ENCODE measurements around the gene PNPLA6.
"Not testable (repeated sequence)": the region's sequence is repeated elsewhere in the genome, so short reads cannot be mapped to it uniquely, and the experiment has no call there.

The PNPLA6 gene

GRCh38 chr19:7556696-7557315, 21.3 kb downstream of the PNPLA6 start:
- DNase-seq, result no peak

- no peak for DNase-seq
These were observed 23.1 kb downstream of the PNPLA6 start for GRCh38 chr19:7558667-7559066.

GRCh38 chr19:7559102-7559501, 23.6 kb downstream of the PNPLA6 start:
- no peak for DNase-seq

DNA sequence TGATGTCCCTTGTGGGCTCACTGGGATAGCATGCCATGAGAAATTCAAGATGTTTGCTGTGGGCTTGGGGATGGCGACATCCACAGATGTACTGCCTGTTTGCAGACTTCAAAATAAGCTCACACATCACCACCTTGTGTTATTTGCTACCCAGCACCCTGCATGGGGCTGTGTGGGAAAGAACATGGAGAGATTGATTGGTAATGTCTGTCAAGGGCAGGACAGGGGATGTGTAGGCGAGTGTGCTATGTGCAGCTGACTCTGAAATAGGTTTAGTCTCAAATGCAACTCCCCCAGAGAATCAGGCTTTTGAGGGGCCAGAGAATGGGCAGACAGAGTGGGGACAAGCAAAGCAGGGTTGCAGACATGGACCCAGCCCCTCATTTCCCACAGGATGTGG, 24.7 kb downstream of the PNPLA6 start:
- DNase-seq, result no peak

DNA sequence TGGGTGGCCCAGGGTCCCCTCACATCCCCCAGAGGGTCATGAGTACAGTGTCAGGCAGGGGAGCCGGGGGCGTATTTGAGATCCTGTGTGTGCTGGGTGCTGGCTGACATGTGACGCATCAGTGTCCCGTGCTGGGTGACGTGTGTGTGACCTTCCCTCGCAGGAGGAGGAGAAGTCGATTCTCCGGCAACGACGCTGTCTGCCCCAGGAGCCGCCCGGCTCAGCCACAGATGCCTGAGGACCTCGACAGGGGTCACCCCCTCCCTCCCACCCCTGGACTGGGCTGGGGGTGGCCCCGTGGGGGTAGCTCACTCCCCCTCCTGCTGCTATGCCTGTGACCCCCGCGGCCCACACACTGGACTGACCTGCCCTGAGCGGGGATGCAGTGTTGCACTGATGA, 25.8 kb downstream of the PNPLA6 start:
- no peak for DNase-seq

DNA sequence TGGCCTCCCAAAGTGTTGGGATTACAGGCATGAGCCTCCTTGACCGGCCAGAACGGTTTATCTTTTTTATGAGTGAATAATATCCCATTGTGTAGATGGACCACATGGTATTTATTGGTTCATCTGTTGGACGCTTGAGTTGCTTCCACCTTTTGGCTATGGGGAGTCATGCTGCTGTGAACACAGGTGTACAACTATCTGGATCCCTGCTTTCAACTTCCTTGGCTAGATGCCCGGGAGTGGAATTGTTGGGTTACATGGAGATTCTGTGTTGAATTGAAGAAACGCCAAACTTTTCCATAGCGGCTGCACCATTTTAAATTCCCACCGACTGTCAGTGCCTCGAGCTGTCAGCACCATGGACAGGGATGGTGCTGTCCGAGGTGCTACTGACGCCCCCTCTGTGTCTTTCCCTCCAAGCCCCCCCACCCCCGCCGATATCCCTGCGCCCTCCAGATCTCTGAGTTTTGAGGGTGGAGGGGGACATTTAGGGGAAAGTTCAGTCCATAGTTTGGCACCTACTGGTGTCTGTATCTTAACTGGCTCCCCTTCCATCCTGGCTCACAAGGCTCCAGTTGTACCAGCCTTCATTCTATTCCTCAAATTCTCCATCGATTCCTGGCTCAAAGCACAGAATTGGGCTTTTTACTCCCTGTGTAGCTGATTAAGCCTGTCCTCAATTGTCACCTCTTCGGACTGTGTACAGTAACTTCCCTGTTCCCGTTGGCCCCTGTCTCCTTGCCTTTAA, 27.3 kb downstream of the PNPLA6 start:
- no peak for DNase-seq

DNA sequence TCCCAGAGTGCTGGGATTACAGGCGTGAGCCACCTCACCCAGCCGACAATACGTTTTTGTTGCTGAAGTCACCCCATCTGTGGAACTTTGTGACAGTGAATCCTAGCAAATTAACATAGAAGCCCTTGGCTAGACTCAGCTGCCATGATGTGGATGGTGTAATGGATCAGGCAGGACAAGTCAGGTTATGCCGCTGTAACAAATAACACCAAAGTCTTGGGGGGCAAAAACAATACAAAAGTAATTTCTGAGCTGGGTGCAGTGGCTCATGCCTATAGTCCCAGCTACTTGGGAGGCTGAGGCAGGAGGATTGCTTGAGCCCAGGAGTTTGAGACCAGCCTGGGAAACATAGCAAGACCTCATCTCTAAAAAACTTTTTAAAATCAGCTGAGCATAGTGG, 29.3 kb downstream of the PNPLA6 start:
- DNase-seq, result no peak

- DNase-seq, result no peak
These were observed 29.8 kb downstream of the PNPLA6 start for GRCh38 chr19:7565332-7565731.

DNA sequence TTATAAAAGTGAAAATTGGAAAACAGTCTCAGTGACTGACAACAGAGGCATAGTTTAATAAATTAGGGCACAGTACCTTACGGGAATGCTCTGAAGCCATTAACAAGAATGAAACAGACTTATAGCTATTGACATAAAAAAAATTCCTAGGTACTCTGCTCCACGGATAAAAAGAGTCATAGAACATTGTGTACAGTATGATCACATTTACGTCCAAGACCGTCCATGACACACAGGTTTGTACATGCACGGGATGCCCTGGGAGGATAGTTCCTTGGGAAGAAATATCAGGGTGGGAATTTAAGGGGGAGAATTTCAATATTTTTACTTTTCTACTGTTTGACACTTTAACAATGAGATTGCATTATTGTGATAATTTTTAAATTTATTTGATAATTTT, 35.2 kb downstream of the PNPLA6 start:
- DNase-seq, result no peak

DNA sequence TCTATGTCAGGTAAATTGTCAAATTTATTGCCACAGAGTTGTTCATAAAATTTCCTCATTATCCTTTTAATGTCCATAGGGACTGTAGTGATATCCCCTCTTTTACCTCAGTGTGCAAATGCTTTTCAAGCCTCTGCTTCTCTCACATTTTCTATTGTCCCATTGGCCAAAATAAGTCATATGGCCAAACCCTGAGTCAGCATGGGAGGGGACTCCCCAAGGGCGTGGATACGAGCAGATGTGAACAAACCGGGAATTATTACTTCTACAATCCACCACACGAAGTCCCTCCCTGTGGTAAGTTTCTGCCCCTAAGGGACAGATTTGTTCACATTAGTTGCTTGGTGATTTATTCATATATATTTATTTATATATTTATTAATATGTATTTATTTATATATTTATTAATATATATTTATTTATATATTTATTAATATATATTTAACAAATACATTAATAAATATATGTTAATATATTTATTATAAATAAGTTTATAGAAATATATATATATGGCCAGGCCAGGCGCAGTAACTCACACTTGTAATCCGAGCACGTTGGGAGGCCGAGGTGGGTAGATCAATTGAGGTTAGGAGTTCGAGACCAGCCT, 40.0 kb downstream of the PNPLA6 start:
- no peak for DNase-seq

DNA sequence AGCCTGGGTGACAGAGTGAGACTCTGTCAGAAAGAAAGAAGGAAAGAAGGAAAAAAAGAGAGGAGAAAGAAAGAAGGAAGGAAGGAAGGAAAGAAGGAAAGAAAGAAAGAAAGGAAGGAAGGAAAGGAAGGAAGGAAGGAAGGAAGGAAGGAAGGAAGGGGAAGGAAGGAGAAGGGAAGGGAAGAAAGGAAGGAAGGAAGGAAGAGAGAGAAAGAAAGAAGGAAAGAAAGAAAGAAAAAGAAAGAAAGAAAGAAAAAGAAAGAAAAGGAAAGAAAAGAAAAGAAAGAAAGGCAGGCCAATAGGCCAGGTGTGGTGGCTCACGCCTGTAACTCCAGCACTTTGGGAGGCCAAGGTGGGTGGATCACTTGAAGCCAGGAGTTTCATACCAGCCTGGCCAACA, 41.9 kb downstream of the PNPLA6 start:
- not testable (repeated sequence) for DNase-seq

- DNase-seq, result no peak
These were observed 42.6 kb downstream of the PNPLA6 start for GRCh38 chr19:7578127-7578526.

DNA sequence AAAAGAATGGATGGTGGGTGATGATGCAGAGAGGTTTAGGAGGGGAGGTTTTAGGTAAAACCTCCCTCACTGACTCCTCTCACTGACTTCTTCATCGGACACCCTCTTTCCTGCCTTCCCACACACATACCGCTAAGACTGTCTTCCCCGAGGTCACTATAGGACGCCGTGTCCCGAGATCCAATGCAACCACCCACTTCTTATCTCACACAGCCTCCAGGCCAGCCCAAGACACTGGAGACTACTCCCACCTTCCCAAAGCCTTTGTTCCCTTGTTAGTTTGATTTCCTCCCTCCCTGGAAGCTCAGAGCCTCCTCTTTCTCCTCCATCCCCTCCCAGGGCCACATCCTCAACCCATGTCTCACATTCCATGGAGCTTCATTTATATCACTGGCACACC, 43.7 kb downstream of the PNPLA6 start:
- no peak for DNase-seq

GRCh38 chr19:7582446-7582845, 46.9 kb downstream of the PNPLA6 start:
- DNase-seq, result no peak

DNA sequence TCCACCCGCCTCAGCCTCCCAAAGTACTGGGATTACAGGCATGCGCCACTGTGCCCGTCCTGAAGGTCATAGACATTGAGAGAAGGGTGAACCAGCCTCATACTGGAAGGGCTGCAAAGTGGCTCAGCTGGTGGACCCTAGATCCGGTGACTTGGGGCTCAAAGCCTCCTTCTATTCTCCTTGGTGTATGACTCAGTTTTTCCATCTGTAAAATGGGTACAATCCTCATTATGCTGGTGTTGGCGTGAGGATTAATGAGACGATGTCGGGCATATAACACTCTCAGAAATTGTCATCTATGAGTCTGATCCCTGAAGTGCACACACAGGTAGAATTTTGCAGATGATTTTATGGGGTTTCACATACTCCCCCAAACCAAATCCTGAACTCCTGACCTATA, 54.3 kb downstream of the PNPLA6 start:
- DNase-seq, result no peak

GRCh38 chr19:7590256-7590655, 54.7 kb downstream of the PNPLA6 start:
- DNase-seq, result no peak

- DNase-seq, result no peak
These were observed 60.1 kb downstream of the PNPLA6 start, which contains the start of gene CAMSAP3 for GRCh38 chr19:7595466-7596133. TSS of gene CAMSAP3 (plus strand) at chr19:7595863. CDS start at chr19:7596003, 140 bp downstream.

DNA sequence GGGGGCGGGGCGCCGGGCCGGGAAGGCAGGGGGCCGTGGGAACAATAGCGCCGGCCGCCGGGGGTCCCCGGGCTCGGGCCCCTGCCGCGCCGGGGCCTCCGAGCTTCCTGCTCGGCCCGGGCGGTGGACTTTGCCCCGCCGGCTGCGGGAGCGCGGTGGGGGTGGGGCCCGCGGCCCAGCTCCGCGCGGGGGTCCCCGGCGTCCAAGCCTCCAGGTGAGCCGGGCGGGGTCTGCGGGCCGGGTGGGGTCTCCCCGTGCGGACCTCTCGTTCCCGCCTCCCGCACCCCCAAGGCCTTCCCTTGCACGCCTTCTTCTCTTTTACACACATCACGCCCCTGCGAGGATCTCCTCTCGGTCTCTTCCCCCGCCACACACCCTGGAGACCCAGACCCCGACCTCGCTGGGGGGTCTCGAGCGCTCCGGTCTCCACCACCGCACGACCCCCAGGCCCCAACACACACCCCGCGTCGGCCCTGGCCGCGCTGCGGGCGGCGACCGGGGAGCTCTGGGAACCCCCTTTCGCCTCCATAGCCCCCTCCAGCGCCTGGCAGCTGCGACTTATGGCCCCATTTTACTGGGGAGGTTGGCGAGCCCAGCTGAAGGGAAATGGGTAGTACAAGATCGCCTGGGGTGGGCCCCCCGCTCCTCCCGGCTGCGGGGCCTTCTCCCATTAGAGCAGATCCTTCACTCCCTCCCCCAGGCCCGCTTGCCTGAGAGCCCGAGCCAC, 60.9 kb downstream of the PNPLA6 start:
- no peak for DNase-seq

DNA sequence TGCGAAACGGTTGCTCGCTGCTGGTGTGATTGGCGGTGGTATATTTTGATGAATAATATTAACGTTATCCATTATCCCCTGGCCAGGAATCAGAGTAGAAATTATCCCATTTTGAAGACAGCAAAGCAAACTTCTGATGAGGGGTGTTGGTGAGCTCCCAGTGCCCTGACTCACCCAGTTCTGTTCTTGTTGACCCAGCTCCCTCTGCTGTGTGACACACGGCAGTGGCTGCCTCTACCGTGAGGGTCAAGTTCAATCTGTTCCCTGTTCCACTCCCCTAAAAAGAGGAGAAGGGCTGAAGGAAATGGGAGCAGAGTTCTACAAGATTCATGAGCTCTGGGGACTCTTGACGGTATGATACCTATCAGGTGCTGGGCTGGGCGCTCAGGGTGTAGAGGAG, 62.2 kb downstream of the PNPLA6 start:
- no peak for DNase-seq

GRCh38 chr19:7598180-7598579, 62.7 kb downstream of the PNPLA6 start:
- DNase-seq, result no peak

- no peak for DNase-seq
These were observed 65.2 kb downstream of the PNPLA6 start for GRCh38 chr19:7600721-7601120.

DNA sequence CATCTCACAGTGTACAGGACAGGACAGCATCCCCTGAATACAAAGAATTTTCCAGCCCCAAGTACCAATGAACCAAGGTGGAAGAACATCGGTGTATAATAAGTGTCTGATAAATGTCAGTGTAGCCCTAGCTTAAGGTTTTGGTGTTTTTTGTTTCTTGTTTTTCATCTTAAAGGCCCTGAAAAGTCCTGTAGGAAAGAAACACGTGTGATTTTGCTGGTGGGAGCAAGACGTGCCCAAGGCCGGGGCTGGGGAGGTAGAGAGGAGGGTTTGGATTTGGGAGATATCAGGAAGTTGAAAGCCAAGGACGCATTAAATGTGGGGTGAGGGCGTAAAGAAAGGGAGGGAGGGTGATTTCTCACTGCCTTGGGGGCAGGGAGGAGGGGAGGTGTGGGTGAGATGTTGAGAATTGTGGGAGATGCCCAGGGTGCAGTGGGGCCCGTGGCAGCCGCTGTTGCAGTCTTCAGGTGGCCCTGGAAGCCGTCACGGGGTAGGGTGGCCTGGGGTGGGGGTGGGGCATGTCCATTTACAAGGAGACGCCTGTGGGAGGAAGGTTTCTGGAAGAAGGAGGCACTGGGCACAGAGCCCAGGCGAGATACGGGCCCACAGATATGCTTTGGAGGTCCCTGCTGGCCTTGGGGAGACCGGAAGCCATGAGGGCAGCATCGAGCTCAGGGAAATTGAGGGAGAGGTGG, 66.9 kb downstream of the PNPLA6 start:
- no peak for DNase-seq

Data from effector CD4-positive, alpha-beta T cell (primary cell).